Nephron progenitor cell (in vitro differentiated cells): ENCODE results near the gene OR51I1.

ENCODE experiments used
- DNase-seq: peaks from one replicate; pipeline ENCODE4 v3.0.0; 2021
- H3K27ac Mint-ChIP-seq: 2 replicates; pipeline ENCODE4 v1.8.0; 2021; ENCODE audit warnings: mild to moderate bottlenecking, moderate library complexity, mixed read lengths
- H3K27me3 Mint-ChIP-seq: 2 replicates; pipeline ENCODE4 v1.8.0; 2021; ENCODE audit warnings: mild to moderate bottlenecking, low read depth, mixed read lengths; ENCODE audit not compliant: poor library complexity
- H3K36me3 Mint-ChIP-seq: 2 replicates; pipeline ENCODE4 v1.8.0; 2021; ENCODE audit warnings: low read depth, mixed read lengths
- H3K4me1 Mint-ChIP-seq: 2 replicates; pipeline ENCODE4 v1.8.0; 2021; ENCODE audit warnings: mixed read lengths
- H3K4me3 Mint-ChIP-seq: 2 replicates; pipeline ENCODE4 v1.8.0; 2021; ENCODE audit warnings: mild to moderate bottlenecking, moderate library complexity, mixed read lengths
- H3K9me3 Mint-ChIP-seq: 2 replicates; pipeline ENCODE4 v1.8.0; 2021; ENCODE audit warnings: mild to moderate bottlenecking, moderate library complexity, mixed read lengths
- CTCF ChIP-seq: fragments of 200-600 bp; sonication (generic); IDR thresholded peaks from 2 replicates; pipeline ENCODE4 v1.5.0; 2021; ENCODE audit warnings: antibody characterized with exemption

Gene OR51I1

DNA sequence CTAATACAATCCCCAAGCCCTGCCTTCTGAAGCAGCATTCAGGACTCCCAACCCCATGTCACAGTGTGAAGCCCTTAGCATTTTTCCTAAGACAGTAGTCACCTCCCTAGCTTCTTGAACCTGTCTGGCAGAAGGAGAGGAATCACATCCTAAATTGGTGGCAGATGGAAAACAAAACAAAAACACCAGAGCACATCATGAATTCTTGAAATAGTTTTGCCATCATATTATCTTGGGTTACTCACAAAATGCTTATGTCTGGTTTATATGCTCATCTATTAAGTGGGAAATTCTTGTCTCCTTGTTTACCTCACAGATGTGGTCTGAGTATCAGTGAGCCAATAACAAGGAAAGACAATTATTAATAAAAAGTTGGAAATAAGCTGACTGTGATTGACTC, 42.4 kb downstream of the OR51I1 start:
- H3K36me3 Mint-ChIP-seq, result no peaks in the 10 kb centered on the region
- no peak overlapping the region for H3K27ac Mint-ChIP-seq
- H3K4me1 Mint-ChIP-seq, result peaks cover 8% of the 10 kb centered on the region
- peaks cover 14% of the 10 kb centered on the region for H3K27me3 Mint-ChIP-seq
- no peak for TF ChIP-seq CTCF
- no peak overlapping the region for H3K4me3 Mint-ChIP-seq
- DNase-seq, result no peak
- H3K9me3 Mint-ChIP-seq, result no peaks in the 10 kb centered on the region

- no peak overlapping the region for H3K4me3 Mint-ChIP-seq
- no peak for TF ChIP-seq CTCF
- no peaks in the 10 kb centered on the region for H3K36me3 Mint-ChIP-seq
- peaks cover 8% of the 10 kb centered on the region for H3K4me1 Mint-ChIP-seq
- no peaks in the 10 kb centered on the region for H3K9me3 Mint-ChIP-seq
- H3K27me3 Mint-ChIP-seq, result peaks cover 13% of the 10 kb centered on the region
- H3K27ac Mint-ChIP-seq, result no peak overlapping the region
- no peak for DNase-seq
Measured at GRCh38 chr11:5394091-5394490, 47.2 kb downstream of the OR51I1 start.
